Stimulated activated CD4-positive, alpha-beta T cell treated with anti-CD3 and anti-CD28 coated beads, TNF-alpha, amount 100 ng/mL, for 24 hours (primary cell): Measurements from ENCODE around the gene MAML1.

Experiments
- DNase-seq, 3 experiments: peaks; one replicate each; pipeline ENCODE4 v3.0.0-alpha.2; 2020; ENCODE audit warnings: low read depth in 3 of 3

MAML1 gene

DNA sequence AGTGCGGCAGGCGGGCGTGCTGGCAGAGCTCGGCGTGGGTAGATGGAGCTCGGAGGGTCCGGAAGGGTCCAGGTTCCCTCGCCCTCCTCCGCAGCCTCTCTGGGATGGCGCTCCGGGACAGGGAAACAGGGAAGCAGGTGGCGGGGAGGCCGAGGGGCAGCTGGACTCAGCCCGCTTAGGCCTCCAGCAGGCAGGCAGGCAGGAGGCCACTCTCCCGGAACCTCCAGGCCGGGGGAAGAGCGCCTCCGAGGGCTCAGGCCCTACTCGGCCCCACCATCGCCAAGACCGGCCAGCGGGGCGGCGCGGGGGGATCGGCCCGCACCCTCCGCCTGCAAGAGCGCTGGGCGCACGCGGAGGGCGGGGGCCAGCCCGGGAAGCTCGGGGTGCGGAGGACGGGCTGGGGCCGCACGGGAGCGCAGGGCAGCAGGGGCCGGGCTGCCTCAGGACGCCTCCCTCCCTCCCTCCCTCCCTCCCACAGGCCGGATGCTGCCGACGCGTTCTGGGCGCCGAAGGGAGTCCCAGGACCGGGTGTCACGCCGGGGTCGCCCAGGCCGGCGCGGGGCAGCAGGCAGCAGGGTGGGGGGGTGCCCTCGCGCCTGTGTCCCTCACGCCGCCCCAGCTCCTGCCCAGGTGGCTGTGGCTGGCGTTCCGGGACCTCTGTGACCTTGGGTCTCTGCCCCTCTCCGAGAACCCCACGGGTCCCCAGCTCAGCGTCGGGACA lies 73.1 kb downstream of the MAML1 start:
- peak in 1 of 3 experiments; percentile 36 for DNase-seq

DNA sequence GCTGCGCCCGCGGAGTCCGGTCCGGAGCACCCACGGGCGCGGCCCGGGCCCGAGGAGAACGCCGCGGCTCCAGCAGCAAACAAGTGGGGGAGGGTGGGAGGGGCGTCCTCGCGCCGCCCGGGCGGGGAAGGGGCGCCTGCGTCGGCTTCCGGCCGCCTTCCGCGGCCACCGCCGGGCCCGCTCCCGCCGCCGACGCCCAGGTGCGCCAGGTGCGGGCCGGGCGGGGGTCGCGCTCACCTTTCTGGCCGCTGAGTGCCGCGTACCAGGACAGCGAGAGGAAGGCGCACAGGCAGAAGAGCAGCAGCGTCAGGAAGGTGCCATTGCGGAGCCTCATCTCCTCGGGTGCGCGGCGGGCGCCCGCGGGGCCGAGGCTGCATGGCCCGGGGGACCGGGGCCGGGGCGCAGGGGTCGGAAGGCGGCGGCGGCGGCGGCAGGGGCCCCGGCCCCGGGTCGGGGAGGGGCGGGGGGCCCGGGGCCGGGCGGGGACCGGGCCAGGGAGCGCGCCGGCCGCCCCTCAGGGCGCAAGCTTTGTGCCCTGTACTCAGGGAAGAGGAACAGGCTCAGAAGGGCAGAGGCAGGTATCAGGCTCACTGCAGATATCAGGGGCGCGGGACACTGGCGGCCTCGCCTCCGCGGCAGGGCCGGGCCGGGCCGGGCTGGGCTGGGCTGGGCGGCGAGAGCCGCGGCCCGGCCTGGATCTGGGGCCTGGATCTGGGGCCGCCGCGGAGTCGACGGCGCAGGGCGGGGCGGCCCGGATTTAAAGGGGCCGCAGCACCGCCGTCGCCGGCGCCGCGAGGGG lies 73.8 kb downstream of the MAML1 start, which contains the start of gene MGAT4B:
Gene MGAT4B (minus strand): TSS at position 617 of the 799 bp plus-strand sequence. CDS start 283 bp downstream, at position 334.
- DNase-seq, result peak in 1 of 3 experiments; percentile 60

DNA sequence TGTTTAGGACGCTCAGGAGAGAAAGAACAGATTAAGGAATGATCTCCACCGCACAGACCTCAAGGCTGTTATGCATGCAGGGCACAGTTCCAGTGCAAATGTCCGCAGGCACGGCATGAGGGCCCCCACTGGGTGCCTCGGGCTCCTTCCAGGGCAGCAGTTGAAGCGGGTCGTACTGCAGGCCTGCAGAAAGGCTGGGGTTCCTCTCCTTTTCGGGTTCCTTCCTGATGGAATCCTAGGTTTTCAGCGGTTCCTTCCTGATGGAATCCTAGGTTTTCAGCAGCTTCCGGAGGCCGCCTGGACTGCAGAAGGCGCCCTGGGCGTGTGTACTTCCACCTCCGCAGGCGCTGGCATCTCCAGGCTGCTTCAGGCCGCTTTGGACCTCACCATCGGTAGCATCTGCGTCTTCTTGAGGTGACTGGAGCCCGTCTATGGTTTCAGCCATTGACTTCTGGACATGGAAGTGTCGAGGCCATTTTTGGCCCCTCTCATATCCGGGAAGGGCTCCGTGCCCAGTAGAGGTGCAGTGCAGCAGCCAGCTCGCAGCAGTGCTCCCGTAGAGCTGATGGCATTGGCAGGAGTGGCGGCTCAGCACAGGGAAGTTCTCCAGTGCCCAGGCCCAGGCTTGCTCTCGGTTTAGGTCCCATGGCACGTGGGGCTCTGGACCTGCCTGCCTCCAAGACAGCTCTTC lies 79.7 kb downstream of the MAML1 start:
- no peak for DNase-seq

- no peak for DNase-seq
These were observed 80.5 kb downstream of the MAML1 start for GRCh38 chr5:179812997-179813607.

GRCh38 chr5:179814090-179814489 lies 81.5 kb downstream of the MAML1 start:
- DNase-seq, result no peak

DNA sequence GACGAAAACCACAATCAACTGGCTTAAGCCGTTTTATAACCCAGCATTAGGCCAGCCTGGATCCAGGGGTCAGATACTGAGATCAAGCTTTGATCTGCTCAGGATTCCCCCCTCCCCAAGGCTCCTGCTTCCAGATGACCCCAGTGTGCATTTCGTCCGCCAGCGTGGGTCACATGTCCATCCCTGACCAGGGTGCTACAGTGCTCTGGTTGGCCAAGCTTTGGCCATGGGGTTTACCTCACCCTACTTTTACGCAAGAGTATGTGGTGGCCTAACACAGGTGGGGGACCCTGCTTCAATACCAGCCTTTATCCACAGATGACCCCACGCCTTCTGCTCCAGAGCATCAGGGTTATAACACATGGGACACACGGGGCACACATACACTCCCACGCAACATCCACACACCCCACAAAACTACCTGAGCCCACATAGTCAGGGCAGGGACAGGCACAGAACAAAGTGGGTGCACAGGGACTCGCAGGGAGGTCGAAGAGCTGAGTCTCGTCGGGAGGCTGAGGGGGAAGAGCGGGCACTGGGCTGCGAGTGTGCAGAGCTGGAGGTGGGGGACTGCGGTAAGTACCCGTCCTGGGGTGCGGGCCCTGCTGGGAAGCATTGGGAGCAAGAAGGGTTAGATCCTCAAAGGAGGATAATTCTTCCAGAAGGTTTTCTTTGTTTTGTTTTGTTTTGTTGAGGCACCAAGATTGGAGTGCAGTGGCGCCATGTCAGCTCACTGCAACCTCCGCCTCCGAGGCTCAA lies 83.0 kb downstream of the MAML1 start:
- DNase-seq, result no peak

GRCh38 chr5:179816401-179816795 lies 83.8 kb downstream of the MAML1 start:
- no peak for DNase-seq

GRCh38 chr5:179816796-179817469 lies 84.3 kb downstream of the MAML1 start:
- DNase-seq, result no peak

- DNase-seq, result no peak
These were observed 84.8 kb downstream of the MAML1 start for GRCh38 chr5:179817470-179817840.

DNA sequence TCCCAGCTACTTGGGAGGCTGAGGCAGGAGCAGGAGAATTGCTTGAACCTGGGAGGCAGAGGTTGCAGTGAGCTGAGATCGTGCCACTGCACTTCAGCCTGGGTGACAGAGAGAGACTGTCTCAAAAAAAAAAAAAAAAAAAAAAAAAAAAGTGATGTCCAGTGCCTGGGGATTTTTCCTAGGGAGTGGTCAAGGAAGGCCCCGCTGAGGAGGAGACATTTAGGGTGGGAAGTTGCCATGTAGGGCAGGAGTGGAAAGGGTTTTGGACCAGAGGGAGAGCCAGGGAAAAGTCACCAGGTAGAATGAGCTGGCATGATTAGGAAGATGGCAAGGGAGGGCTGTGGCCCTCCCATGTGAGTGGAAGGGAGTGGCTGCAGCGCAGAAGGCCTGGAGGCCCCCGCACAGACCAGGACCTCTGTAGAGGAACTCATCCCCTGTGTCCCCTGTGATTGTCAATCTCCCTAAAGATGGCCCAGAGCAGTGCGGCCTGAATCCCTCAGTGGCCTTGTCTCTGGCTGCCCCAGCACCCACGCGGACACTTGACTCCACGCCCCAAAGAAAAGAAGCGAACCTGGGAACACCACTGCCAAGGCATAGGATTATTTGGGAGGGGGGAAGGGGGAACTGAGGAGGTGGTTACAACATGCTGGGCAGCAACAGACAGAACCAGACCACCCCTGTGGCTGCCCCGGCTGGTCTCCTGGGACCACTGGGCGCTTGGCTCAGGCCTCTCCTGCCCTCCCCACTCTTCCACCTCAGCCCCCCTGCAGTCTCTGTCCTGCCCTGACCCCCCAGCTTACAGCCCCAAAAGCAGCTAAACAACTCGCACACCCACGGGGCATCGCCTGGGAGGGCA lies 85.5 kb downstream of the MAML1 start:
- DNase-seq, result no peak

- DNase-seq, result peak; percentile 60 to 81 (median 65)
These were observed 86.2 kb downstream of the MAML1 start for GRCh38 chr5:179818746-179819295.

DNA sequence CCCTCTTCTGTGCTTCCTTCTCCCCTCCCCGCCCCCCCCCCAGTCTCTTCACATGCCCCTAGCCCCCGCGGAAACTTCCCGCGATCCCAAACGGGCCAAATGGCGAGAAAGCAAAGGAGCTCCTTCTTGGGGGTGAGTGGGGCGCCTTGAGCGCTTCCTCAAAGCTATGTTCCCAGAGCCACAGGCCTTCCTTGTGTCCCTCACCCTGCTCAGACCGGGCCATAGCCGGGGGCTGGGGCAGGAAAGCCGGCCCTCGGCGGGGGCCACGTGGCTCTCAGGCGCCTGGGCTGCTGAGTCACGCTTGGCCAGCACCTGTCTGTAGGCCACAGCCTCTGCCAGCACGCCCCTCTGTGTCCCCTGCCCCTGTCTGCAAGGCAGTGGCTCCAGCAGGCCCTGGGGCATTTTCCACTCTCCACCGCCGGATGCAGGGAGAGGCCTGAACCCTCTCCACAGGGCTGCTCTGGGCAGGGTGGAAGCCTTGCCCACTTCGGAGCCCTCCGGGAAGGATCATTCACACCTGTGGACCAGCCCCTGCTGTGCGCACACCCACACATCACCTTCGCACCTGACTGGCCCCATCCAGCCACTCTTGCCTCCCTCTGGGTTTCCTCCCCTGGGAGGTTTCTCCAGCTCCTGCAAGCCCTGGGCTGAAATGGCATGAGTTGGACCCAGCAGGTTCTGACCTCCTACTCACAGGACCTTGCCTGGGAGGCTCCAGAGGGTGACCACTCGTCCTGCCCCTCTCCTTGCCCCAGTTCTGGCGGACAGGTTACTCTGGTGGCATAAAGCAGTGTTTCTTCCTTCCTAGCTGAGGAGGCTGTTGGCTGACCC lies 86.9 kb downstream of the MAML1 start:
- DNase-seq, result peak in 1 of 3 experiments; percentile 37

DNA sequence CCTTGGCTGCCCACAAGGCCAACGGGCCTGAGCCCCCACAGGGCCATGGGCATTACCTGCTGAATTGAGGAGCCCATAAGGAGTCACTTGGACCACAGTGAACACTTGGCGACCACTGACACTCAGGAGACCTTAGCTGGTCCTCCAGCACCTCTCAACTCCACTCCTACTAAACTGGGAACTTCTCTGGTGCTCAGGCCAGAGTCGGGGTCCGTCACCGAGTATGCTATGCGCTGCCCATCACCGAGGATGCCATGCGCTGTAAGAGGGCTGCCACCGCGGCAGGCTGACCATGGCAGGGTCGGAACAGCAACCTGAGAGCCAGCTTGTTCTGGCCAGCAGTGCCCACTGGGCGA lies 87.5 kb downstream of the MAML1 start:
- no peak for DNase-seq

- DNase-seq, result peak; percentile 49 to 78 (median 69)
These were observed 88.1 kb downstream of the MAML1 start, which contains the start of gene SQSTM1 for GRCh38 chr5:179820483-179821297. TSS of gene SQSTM1 (plus strand) at chr5:179820905. CDS start at chr5:179820937, 32 bp downstream.

DNA sequence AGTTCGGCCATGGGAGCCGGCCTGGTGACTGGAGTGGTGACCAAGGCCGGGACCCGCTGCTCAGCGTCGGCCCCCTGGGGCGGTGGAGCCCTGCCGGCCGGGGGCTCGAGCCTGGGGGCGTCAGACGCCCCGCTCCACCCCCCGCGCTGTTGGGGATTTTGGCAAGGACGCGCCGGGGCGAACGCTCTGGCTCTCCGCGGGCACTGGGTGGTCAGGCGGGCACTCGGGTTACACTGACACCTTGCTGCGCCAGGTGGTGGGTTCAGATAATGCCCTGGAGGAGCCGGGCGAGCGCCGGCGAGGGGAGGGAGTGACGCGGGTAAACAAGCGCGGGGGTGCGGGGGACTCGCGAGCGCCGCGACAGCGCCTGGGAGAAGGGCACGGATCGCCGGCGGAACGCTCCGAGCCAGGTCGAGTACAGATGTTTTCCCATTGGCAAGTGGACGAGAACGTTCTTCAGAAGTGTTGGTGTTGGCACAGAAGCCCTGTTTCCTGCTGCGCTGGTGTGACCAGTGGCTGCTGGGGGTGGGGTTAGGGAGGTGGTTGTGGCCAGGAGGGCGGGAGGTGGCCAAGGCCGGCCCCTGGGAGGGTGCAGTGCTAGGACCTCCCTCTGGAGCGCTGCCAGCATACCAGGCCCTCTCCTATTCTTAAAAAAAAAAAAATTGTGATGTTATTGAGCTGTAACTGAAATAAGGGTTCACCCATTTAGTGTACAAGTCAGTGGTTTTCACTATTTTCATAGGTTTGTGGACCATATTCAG lies 88.9 kb downstream of the MAML1 start:
- peak; percentile 60 to 85 (median 65) for DNase-seq

DNA sequence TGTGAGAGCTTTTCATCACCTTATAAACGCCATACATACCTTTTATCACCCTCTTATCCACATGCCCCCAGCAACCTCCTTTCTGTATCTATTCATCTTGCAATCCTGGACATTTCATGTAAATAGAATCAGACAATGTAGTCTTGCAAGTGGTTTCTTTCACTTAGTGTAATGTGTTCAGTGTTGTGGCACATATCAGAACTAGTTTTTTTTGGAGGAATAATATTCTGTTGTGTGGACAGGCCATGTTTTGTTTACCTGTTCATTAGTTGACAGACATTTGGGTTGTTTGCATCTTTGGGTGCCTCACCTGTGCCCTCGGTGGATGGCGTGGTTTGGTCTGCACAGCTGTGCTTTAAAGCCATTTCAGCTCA lies 89.4 kb downstream of the MAML1 start:
- DNase-seq, result no peak

DNA sequence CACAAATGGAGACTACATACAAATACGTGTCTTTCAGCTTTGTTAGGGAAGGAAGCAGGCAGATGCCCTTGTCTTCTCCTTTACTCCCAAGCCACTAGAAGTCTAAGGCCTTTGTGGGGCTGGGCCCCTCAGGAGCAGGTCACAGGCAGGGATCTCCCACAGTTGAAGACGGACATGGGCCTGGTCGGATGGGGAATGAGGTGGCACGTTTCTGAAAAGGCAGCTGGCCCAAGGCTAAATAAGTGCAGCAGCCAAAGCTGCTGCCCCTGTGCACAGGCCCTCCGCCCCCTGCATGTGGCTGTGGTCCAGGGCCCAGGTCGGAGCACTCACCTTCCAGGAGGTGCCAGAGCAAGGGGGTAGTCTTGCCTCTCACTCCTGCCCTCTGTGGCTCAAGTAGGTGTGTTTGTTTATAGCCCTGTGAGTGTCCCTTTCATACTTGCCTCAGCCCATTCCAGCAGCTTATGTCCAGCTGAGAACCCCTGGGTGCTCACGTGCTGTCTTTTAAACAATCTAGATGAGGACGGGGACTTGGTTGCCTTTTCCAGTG lies 89.9 kb downstream of the MAML1 start:
- DNase-seq, result no peak
